K562 (cell line): ENCODE results near the gene ULK3. TPM values are rescaled to one million over a fixed set of nuclear protein-coding genes. Genes with fewer than 3 reads are reported as not detected.

ENCODE experiments used
- ATAC-seq: fragments of 200-7000 bp; cut with Tn5 transposase; 3 replicates; pipeline ENCODE4 v1.9.1; 2020; ENCODE audit warnings: moderate library complexity
- BruUV-seq: library from RNA; stranded (reverse); fragments of 400-500 nt; replicated peaks from 2 replicates; lab custom pipeline; 2021; lab: Mats Ljungman, UMichigan
- CTCF ChIA-PET: fragments of 300-600 bp; formaldehyde crosslinking; extraction: SDS; loops from one replicate; lab custom pipeline; 2021; ENCODE audit warnings: low intra/inter-chr PET ratio; lab: Yijun Ruan, JAX
- POLR2A ChIA-PET: fragments of 300-600, 350-650 bp; sonication (Branson Sonifier 250); formaldehyde crosslinking; extraction: SDS; loops from one replicate; lab custom pipeline; 2021; ENCODE audit warnings: antibody characterized with exemption, inconsistent platforms; lab: Yijun Ruan, JAX
- DNase-seq, 4 experiments: peaks; one replicate each; pipeline versions ENCODE4 v3.0.0 to v3.0.0-alpha.2; 2011 to 2018; ENCODE audit warnings: low spot score in 3 of 4, mixed read lengths in 3 of 4; ENCODE audit errors: extremely low read depth in 1 of 4
- FAIRE-seq: peaks from 2 replicates; lab custom pipeline; 2011; peaks lifted over from hg19 to GRCh38; lab: Jason Lieb, UNC
- H2AFZ ChIP-seq: 2 replicates; pipeline ENCODE4 v1.6.0; 2011; ENCODE audit warnings: low read depth, low read length, control low read depth, inconsistent platforms
- H3K27ac ChIP-seq: fragments of 200-600 bp; 3 replicates; pipeline ENCODE4 v1.8.0; 2011; ENCODE audit warnings: low read depth, mild to moderate bottlenecking, control low read depth, inconsistent platforms, low read length, moderate library complexity, mixed read lengths; ENCODE audit errors: extremely low read depth
- H3K27me3 ChIP-seq, 2 experiments: fragments of 300-600 bp in 1 of 2; 2 replicates in 1 of 2; 3 replicates in 1 of 2; pipeline versions ENCODE4 v1.6.0 to v1.8.0; 2011; ENCODE audit warnings: inconsistent platforms in 2 of 2, low read length in 2 of 2, mild to moderate bottlenecking in 1 of 2, mixed read lengths in 1 of 2, moderate library complexity in 1 of 2; ENCODE audit not compliant: control insufficient read depth in 2 of 2, insufficient read depth in 2 of 2
- H3K36me3 ChIP-seq: fragments of 300-600 bp; 3 replicates; pipeline ENCODE4 v1.8.0; 2011; ENCODE audit warnings: mild to moderate bottlenecking, low read length, inconsistent platforms; ENCODE audit not compliant: control insufficient read depth, insufficient read depth
- H3K4me1 ChIP-seq, 2 experiments: fragments of 200-600 bp in 1 of 2; replicated peaks in 1 of 2; 2 replicates in 1 of 2; 3 replicates in 1 of 2; pipeline versions ENCODE4 v1.5.1 to v1.8.0; 2011; ENCODE audit warnings: inconsistent platforms in 2 of 2, low read length in 2 of 2, mild to moderate bottlenecking in 1 of 2, mixed read lengths in 1 of 2, moderate library complexity in 1 of 2; ENCODE audit not compliant: control insufficient read depth in 2 of 2, insufficient read depth in 2 of 2
- H3K4me2 ChIP-seq: 2 replicates; pipeline ENCODE4 v1.6.1; 2011; ENCODE audit warnings: low read length, control low read depth, inconsistent platforms, mixed read lengths; ENCODE audit not compliant: insufficient read depth
- H3K4me3 ChIP-seq: fragments of 200-600 bp; sonication (generic), shearing (Covaris generic); 2 replicates; pipeline ENCODE4 v1.5.1; 2016; ENCODE audit warnings: control low read depth, inconsistent platforms
- H3K79me2 ChIP-seq: fragments of 200-600 bp; 3 replicates; pipeline ENCODE4 v1.8.0; 2011; ENCODE audit warnings: low read length, inconsistent platforms; ENCODE audit not compliant: control insufficient read depth, insufficient read depth
- H3K9ac ChIP-seq, 2 experiments: 2 replicates each; pipeline versions ENCODE4 v1.6.0 to v1.6.1; 2011; ENCODE audit warnings: low read depth in 2 of 2, low read length in 2 of 2, control low read depth in 1 of 2, inconsistent platforms in 1 of 2, mild to moderate bottlenecking in 1 of 2, mixed read lengths in 1 of 2; ENCODE audit not compliant: insufficient read depth in 1 of 2
- H3K9me1 ChIP-seq: one replicate; pipeline ENCODE4 v1.6.0; 2011; ENCODE audit warnings: inconsistent platforms, mild to moderate bottlenecking, low read length, moderate library complexity; ENCODE audit not compliant: control insufficient read depth, insufficient read depth
- H3K9me3 ChIP-seq: replicated peaks from 2 replicates; pipeline ENCODE4 v1.5.1; 2011; ENCODE audit warnings: low read depth, low read length, inconsistent platforms; ENCODE audit not compliant: control insufficient read depth, insufficient read depth
- H4K20me1 ChIP-seq: replicated peaks from 2 replicates; pipeline ENCODE4 v1.6.1; 2011; ENCODE audit warnings: low read length, inconsistent platforms, mixed read lengths; ENCODE audit not compliant: control insufficient read depth, insufficient read depth
- BRF1 ChIP-seq: IDR thresholded peaks from 3 replicates; pipeline ENCODE4 v1.6.1; 2011; ENCODE audit warnings: borderline replicate concordance, mild to moderate bottlenecking; ENCODE audit not compliant: insufficient read length; ENCODE audit errors: extremely low read depth
- CHD1 ChIP-seq: fragments of 200-600 bp; sonication (generic); IDR thresholded peaks from one replicate; pipeline ENCODE4 v1.6.1; 2012; ENCODE audit warnings: mild to moderate bottlenecking, moderate library complexity, low read length, inconsistent platforms
- CHD2 ChIP-seq: IDR thresholded peaks from 2 replicates; pipeline ENCODE4 v1.6.1; 2011; ENCODE audit warnings: low read depth, low read length
- HDAC1 ChIP-seq, 2 experiments: fragments of 450-650 bp; IDR thresholded peaks; 2 replicates each; pipeline ENCODE4 v1.6.1; 2016 to 2017; ENCODE audit warnings: inconsistent platforms in 1 of 2, mild to moderate bottlenecking in 1 of 2, moderate library complexity in 1 of 2
- PCBP2 ChIP-seq: fragments of 200-400 bp; formaldehyde crosslinking; IDR thresholded peaks from 2 replicates; pipeline ENCODE4 v1.6.1; 2018; ENCODE audit warnings: low read length, low read depth, mild to moderate bottlenecking, moderate library complexity; ENCODE audit not compliant: poor library complexity, severe bottlenecking
- ZNF282 ChIP-seq: sonication (generic); formaldehyde crosslinking; IDR thresholded peaks from 2 replicates; pipeline ENCODE4 v1.8.1; 2023; ENCODE audit warnings: missing genetic modification reagents
- WGBS: fragments of 100-300 bp; shearing (Covaris generic); methylation state at CpG from one replicate; pipeline ENCODE4 v1.1.6; 2016; ENCODE audit warnings: low coverage, mixed read lengths; ENCODE audit not compliant: insufficient coverage; ENCODE audit errors: missing lambda C conversion rate; 5-methylcytosine and 5-hydroxymethylcytosine counted together
- in situ Hi-C: fragments of 300-500 bp; cut with MboI; formaldehyde crosslinking; loops from 4 replicates; pipeline ENCODE4 v1.15.0; 2018; ENCODE audit warnings: inconsistent platforms, mixed read lengths
- intact Hi-C: fragments of 100-400 bp; cut with micrococcal nuclease; formaldehyde crosslinking; loops from 2 replicates; pipeline ENCODE4 v1.14.2; 2022
- polyA plus RNA-seq, 8 experiments: library from polyadenylated mRNA; depleted of rRNA in 4 of 8; stranded (reverse) in 5 of 8; unstranded in 3 of 8; fragments of >200 nt; fragmentation: Nextera tagmentation in 2 of 8; fragmentation: Illumina TruSeq in 1 of 8; extraction: Ambion mirVana in 2 of 8; extraction: Trizol in 1 of 8; gene quantifications; 2 replicates each; pipeline versions ENCODE4 v1.2.1 to v1.2.3, GENCODE V29; 2011 to 2014; ENCODE audit warnings: inconsistent platforms in 1 of 8, missing spikeins in 1 of 8
- total RNA-seq, 7 experiments: library from RNA; depleted of rRNA in 6 of 7; stranded (reverse); fragments of >200 nt in 6 of 7; fragmentation: Illumina TruSeq in 2 of 7; extraction: Trizol in 2 of 7; gene quantifications; 2 replicates each; pipeline versions ENCODE4 v1.2.1 to v1.2.3, GENCODE V29; 2011 to 2021; ENCODE audit warnings: low replicate concordance in 1 of 7
- TF ChIP-seq, protein P1 (sequence below): sonication (generic); formaldehyde crosslinking; IDR thresholded peaks from 2 replicates; pipeline ENCODE4 v1.9.0; 2022; ENCODE audit warnings: mild to moderate bottlenecking, missing genetic modification reagents
- TF ChIP-seq, protein P2 (sequence below): fragments of 250-450 bp; sonication (Bioruptor Pico); IDR thresholded peaks from 2 replicates; pipeline ENCODE4 v1.8.0; 2021; ENCODE audit warnings: moderate library complexity, mild to moderate bottlenecking, inconsistent platforms

Gene ULK3
- total and polyA plus RNA-seq, 9 of the 15 experiments (the other 6 are each of a cell fraction or from before 2014, with no cell fraction given), result 0.68 to 68.0 (median 34.9) TPM

DNA sequence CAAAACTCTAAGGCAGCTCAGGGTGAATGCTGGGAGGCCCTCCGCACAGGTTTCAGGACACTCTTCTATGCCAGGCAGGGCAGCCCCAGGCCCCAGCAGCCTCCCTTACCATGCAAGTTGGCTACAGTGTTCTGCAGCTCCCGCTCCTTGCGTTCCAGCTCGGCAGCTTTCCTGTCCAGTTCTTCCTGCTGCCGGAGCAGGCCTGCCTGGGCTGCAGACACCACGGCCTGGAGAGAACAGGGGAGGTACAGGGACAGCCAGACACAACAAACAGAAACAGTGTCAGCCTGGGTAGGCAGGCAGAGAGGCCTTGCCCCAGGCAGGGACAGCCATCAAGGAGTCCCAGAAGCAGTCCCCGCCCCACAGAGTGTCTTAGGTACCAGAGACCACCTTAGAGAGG, 9.0 kb upstream of the ULK3 start:
- 94% methylated on average over 5 of the region's 7 CpGs for WGBS
- DNase-seq (no peak), FAIRE-seq (no peak), ATAC-seq (no peak)
- TF ChIP-seq PCBP2, result no peak
- TF ChIP-seq BRF1, result no peak
- no peak for TF ChIP-seq ZNF282 (CRISPR knock-in tag)
- TF ChIP-seq, protein P1, sequence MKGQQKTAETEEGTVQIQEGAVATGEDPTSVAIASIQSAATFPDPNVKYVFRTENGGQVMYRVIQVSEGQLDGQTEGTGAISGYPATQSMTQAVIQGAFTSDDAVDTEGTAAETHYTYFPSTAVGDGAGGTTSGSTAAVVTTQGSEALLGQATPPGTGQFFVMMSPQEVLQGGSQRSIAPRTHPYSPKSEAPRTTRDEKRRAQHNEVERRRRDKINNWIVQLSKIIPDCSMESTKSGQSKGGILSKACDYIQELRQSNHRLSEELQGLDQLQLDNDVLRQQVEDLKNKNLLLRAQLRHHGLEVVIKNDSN (CRISPR knock-in tag), result no peak
- TF ChIP-seq HDAC1 (IDR thresholded peaks at IDR 0.05), result no peak
- TF ChIP-seq, protein P2, sequence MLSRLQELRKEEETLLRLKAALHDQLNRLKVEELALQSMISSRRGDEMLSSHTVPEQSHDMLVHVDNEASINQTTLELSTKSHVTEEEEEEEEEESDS (CRISPR knock-in tag), result no peak
- TF ChIP-seq CHD1, result no peak
- no peak for TF ChIP-seq CHD2
- Histone ChIP-seq H3K4me3 (no peak overlapping the region), H2AFZ (no peak overlapping the region), H3K27ac (no peak overlapping the region), H3K79me2 (peaks cover 4% of the 10 kb centered on the region; the same call in 1 of the 3 replicates), H3K9me1 (peaks cover 3% of the 10 kb centered on the region), H3K36me3 (peaks cover 67% of the 10 kb centered on the region), H3K27me3 (no peaks in the 10 kb centered on the region), H3K9me3 (no peaks in the 10 kb centered on the region), H4K20me1 (peaks cover 2% of the 10 kb centered on the region), H3K9ac (no peak overlapping the region), H3K4me1 (peaks cover 0 to 1% of the 10 kb centered on the region in 2 experiments; a peak in 4 of 5 replicates), H3K4me2 (no peak overlapping the region)
- ChIA-PET CTCF (no interaction called here), POLR2A (no interaction called here)
- intact Hi-C loops, result no loop called here
- no TSS peak for BruUV-seq
- in situ Hi-C loops, result no loop called here
